Astrocyte of the cerebellum (primary cell): ENCODE data around the gene APELA.
"Not testable (repeated sequence)": the region's sequence is repeated elsewhere in the genome, so short reads cannot be mapped to it uniquely, and the experiment has no call there.

Source experiments
- DNase-seq: peaks from one replicate; pipeline ENCODE4 v3.0.0-alpha.2; 2011; ENCODE audit warnings: low read depth
- H3K4me3 ChIP-seq: 2 replicates; pipeline ENCODE4 v1.5.1; 2011; ENCODE audit warnings: mild to moderate bottlenecking, low read depth, low read length, moderate library complexity
- in situ Hi-C: cut with HindIII; loops from 2 replicates; pipeline ENCODE4 v1.10.0; 2017; ENCODE audit warnings: low sequenced_read_pairs
- TF ChIP-seq, protein P1 (sequence below): IDR thresholded peaks from 2 replicates; pipeline ENCODE4 v1.5.1; 2012; ENCODE audit warnings: low read length, low read depth, moderate library complexity, mild to moderate bottlenecking; ENCODE audit errors: missing control alignments

Gene APELA

DNA sequence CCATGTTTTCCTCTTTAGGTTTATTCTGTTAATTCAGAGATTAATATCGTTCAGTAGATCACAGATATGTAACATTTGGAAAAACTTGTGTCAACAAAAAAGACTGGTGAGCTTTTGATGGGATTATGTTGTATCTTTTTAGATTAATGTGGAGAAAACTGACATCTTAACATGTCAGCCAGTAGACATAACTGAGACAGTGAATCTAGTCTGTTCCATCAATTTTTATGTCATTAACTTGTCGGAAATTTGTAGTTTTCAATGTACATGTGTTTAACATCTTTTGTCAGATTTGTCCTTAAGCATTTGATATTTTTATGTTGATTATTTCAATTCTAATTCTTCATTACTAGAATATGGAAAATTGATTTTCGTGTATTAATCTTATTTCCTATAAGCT, 42.0 kb downstream of the APELA start:
- no peak overlapping the region for H3K4me3 ChIP-seq
- DNase-seq, result no peak
- in situ Hi-C loops, result no loop called here
- TF ChIP-seq, protein P1, sequence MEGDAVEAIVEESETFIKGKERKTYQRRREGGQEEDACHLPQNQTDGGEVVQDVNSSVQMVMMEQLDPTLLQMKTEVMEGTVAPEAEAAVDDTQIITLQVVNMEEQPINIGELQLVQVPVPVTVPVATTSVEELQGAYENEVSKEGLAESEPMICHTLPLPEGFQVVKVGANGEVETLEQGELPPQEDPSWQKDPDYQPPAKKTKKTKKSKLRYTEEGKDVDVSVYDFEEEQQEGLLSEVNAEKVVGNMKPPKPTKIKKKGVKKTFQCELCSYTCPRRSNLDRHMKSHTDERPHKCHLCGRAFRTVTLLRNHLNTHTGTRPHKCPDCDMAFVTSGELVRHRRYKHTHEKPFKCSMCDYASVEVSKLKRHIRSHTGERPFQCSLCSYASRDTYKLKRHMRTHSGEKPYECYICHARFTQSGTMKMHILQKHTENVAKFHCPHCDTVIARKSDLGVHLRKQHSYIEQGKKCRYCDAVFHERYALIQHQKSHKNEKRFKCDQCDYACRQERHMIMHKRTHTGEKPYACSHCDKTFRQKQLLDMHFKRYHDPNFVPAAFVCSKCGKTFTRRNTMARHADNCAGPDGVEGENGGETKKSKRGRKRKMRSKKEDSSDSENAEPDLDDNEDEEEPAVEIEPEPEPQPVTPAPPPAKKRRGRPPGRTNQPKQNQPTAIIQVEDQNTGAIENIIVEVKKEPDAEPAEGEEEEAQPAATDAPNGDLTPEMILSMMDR, result no peak

DNA sequence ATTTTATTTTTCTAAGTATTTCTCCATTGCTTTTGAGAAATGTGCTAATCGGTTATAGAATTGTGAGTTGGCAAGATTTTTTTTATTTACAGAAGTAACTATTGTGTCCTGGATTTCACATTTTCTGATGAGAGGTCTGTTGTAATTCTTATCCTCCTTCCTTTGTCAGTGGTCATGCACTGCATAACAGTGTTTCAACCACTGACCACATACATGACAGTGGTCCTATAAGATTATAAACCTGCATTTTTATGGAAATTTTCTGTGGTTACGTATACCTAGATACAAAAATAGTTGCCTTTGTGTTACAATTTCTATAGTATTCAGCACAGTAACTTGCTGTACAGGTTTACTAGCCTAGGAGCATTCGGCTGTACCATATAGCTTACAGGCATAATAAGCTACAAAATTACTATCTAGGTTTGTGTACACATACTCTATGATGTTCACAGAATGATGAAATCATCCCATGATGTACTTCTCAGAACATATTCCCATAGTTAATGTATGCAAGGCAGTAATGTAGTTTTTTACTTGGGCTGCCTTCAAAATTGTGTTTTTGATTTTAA, 47.8 kb downstream of the APELA start:
- in situ Hi-C loops, result no loop called here
- DNase-seq, result no peak
- TF ChIP-seq, protein P1, result no peak
- no peak overlapping the region for H3K4me3 ChIP-seq

DNA sequence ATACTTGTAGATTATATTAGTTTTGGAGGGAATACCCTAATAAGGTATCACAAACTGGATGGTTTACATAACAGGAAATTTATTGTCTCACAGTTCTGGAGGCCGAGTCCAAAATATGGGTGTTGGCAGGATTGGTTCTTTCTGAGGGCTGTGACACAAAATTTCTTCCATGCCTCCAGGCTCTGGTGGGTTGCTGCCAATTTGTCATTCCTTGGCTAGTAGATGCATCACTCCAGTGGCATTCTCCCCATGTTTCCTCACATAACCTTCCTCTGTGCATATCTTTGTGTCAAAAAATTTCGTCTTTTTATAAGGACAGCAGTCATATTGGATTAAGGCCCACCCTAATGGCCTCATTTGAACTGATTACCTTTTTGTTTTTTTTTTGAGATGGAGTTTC, 49.3 kb downstream of the APELA start:
- DNase-seq, result no peak
- H3K4me3 ChIP-seq, result no peak overlapping the region
- in situ Hi-C loops, result no loop called here
- TF ChIP-seq, protein P1, result no peak

DNA sequence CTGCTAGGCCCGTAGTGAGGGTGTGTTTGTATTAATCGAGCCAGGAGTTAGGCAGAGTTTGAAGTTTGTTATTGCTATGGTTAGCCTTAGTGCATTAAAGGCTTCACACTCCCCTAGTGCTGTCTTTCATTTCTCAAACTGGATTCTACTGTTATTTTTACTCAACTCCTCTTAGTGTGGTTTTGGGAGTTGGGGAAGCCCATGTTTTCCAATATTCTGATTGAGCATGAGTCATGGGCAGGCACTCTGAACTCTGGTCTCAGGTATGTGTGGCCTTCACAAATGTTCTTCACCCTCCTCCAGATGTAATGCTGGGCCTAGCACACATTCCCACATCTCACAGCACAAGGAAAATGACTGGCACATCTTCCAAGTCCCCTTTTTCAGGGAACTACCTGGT, 50.1 kb downstream of the APELA start:
- in situ Hi-C loops, DNase-seq: not testable (repeated sequence)

DNA sequence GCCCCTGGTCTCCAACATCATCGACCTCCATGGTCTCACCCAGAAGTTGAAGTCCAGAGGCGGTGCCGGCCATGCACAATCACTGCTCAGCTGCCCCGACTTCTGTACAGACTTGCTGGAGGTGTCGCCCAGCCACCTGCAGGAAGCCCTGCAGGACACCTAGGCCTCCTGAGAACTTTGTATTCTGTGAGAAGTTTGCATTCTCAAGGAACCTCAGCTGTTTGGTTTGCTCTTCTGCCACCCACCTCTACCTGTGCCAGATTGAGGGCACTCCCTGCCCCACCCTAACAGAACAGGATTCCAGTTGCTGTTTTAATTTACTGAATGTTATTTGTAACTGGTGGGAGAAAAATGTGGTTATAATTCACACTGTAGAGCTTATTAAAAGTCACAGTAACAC, 53.7 kb downstream of the APELA start:
- TF ChIP-seq, protein P1, result no peak
- in situ Hi-C loops, result no loop called here
- no peak for DNase-seq

More for the DNA sequence above, 50.1 kb downstream of the APELA start:
- not testable (repeated sequence) for H3K4me3 ChIP-seq

DNA sequence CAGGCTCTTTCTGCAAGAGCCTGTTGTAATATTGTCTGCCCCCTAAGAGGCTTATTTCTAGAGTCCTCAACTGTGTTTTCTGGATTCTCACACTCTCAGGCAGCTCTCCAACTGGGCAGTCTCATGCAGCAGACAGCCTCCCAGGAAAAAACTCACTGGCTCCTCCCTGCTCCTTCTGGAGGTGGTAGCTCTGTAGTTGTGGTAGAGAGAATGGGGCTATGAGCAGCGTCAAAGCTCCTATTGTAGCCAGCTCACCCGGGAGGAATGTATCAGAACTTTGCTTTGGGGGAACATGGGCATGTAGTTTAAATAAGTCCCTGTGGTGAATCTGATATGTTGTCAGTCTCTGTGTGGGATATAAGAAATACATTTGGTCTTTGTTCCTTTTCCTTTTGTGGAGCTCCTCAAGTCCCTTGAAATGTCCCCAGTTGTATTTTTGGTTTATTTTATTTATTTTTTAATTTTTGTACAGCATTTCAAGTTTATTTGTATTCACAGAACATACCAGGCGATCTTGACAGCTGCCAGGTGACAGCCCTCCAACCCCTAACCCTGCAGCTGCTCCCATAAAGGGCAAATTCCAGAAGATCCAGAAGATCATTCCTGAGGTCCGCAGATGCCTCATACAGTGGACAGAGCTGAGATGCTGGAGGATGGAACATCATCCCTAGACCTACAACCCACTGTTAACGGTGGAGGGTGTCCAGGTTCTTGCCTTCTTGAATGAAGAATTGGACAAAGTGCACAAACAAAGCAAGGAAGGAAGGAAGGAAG, 54.8 kb downstream of the APELA start:
- no peak for DNase-seq
- in situ Hi-C loops, result no loop called here
- no peak overlapping the region for H3K4me3 ChIP-seq
- TF ChIP-seq, protein P1, result no peak

More for the DNA sequence above, 53.7 kb downstream of the APELA start:
- no peak overlapping the region for H3K4me3 ChIP-seq

DNA sequence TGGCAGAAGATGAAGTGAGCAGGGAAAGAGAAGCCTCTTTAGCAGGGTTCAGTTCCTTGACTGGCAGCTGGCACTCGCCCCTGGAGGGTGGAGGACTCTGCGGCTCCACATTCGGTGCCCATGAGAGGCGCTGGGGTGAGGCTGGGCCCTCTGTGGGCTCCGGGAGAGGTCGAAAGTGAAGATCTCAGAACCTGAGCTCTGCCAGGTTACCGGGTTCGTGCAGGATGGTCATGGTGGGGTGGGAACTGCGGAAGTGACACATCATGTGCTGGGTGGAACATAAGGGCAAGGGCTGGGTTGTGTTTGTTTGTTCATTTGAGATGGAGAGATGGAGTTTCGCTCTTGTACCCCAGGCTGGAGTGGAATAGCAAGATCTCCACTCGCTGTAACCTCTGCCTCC, 56.3 kb downstream of the APELA start:
- TF ChIP-seq, protein P1, result no peak
- DNase-seq, result no peak
- in situ Hi-C loops, result no loop called here

More for the DNA sequence above, 56.3 kb downstream of the APELA start:
- no peak overlapping the region for H3K4me3 ChIP-seq
